ENCODE results near the gene AK2.

Gene AK2

GRCh38 chr1:33045246-33045645, 8.6 kb upstream of the AK2 start:
- in situ Hi-C loops (cut with MboI; ENCODE audit: low sequenced_read_pairs, unreplicated experiment): no loop called here
- no peak for DNase-seq (ENCODE audit: low spot score)

GRCh38 chr1:33043267-33044092, 6.8 kb upstream of the AK2 start:
- in situ Hi-C loops (cut with MboI; ENCODE audit: low sequenced_read_pairs, unreplicated experiment): no loop called here
- no peak for DNase-seq (ENCODE audit: low spot score)
- TF ChIP-seq CTCF (IDR thresholded peaks at IDR 0.05; ENCODE audit: borderline replicate concordance, control extremely low read depth, extremely low read depth, insufficient read depth, missing control alignments): no peak

More at GRCh38 chr1:33045246-33045645, 8.6 kb upstream of the AK2 start:
- no peak for TF ChIP-seq CTCF (IDR thresholded peaks at IDR 0.05; ENCODE audit: borderline replicate concordance, control extremely low read depth, extremely low read depth, insufficient read depth, missing control alignments)

- no peak for DNase-seq (ENCODE audit: low spot score)
- no peak for TF ChIP-seq CTCF (IDR thresholded peaks at IDR 0.05; ENCODE audit: borderline replicate concordance, control extremely low read depth, extremely low read depth, insufficient read depth, missing control alignments)
- in situ Hi-C loops (cut with MboI; ENCODE audit: low sequenced_read_pairs, unreplicated experiment): no loop called here
These were observed 6.1 kb upstream of the AK2 start for GRCh38 chr1:33042831-33043230.

- no peak for TF ChIP-seq CTCF (IDR thresholded peaks at IDR 0.05; ENCODE audit: borderline replicate concordance, control extremely low read depth, extremely low read depth, insufficient read depth, missing control alignments)
- in situ Hi-C loops (cut with MboI; ENCODE audit: low sequenced_read_pairs, unreplicated experiment): no loop called here
These were observed 4.3 kb upstream of the AK2 start for GRCh38 chr1:33041026-33041425.

GRCh38 chr1:33039840-33040239, 3.2 kb upstream of the AK2 start:
- no peak for DNase-seq (ENCODE audit: low spot score)
- in situ Hi-C loops (cut with MboI; ENCODE audit: low sequenced_read_pairs, unreplicated experiment): no loop called here
- TF ChIP-seq CTCF (IDR thresholded peaks at IDR 0.05; ENCODE audit: borderline replicate concordance, control extremely low read depth, extremely low read depth, insufficient read depth, missing control alignments): no peak

More at GRCh38 chr1:33041026-33041425, 4.3 kb upstream of the AK2 start:
- DNase-seq (ENCODE audit: low spot score): no peak

- in situ Hi-C loops (cut with MboI; ENCODE audit: low sequenced_read_pairs, unreplicated experiment): no loop called here
- no peak for DNase-seq (ENCODE audit: low spot score)
- no peak for TF ChIP-seq CTCF (IDR thresholded peaks at IDR 0.05; ENCODE audit: borderline replicate concordance, control extremely low read depth, extremely low read depth, insufficient read depth, missing control alignments)
These were observed 595 bp downstream of the AK2 start for GRCh38 chr1:33036051-33036525.
